Spinal cord (tissue), 10 donors: ENCODE measurements around the gene HCRTR1. TPM values are rescaled to one million over a fixed set of nuclear protein-coding genes. Genes with fewer than 3 reads are reported as not detected.
A peak's percentile ranks its signal among the peaks of the same experiment; 100 is the strongest.

Experiments used
- DNase-seq, 6 donors: peaks; one replicate each; pipeline versions ENCODE4 v3.0.0 to v3.0.0-alpha.2; 2013 to 2015; ENCODE audit warnings: low spot score in 6 of 6, low read depth in 4 of 6
- H3K27ac ChIP-seq: one replicate; pipeline ENCODE4 v1.5.1; 2013; ENCODE audit warnings: low read depth, low read length, control low read depth
- H3K27me3 ChIP-seq: one replicate; pipeline ENCODE4 v1.6.1; 2013; ENCODE audit warnings: low read length; ENCODE audit not compliant: control insufficient read depth, insufficient read depth
- H3K36me3 ChIP-seq: one replicate; pipeline ENCODE4 v1.6.1; 2013; ENCODE audit warnings: low read length; ENCODE audit not compliant: control insufficient read depth, insufficient read depth
- H3K4me1 ChIP-seq: one replicate; pipeline ENCODE4 v1.6.1; 2013; ENCODE audit warnings: low read length; ENCODE audit not compliant: control insufficient read depth, insufficient read depth
- H3K4me3 ChIP-seq: one replicate; pipeline ENCODE4 v1.5.1; 2013; ENCODE audit warnings: low read depth, low read length, control low read depth
- H3K9me3 ChIP-seq: one replicate; pipeline ENCODE4 v1.6.1; 2013; ENCODE audit warnings: low read length; ENCODE audit not compliant: control insufficient read depth, insufficient read depth
- WGBS: methylation state at CpG from one replicate; pipeline ENCODE4 v1.1.5; 2013; ENCODE audit warnings: missing lambda C conversion rate; ENCODE audit not compliant: insufficient coverage; 5-methylcytosine and 5-hydroxymethylcytosine counted together
- polyA plus RNA-seq, 2 donors: library from polyadenylated mRNA; unstranded; fragments of 120-200 nt; gene quantifications; one replicate each; pipeline ENCODE4 v1.2.1, GENCODE V29; 2013; ENCODE audit not compliant: insufficient read length in 2 of 2
- total RNA-seq, 2 donors: library from RNA; depleted of rRNA in 1 of 2; stranded (reverse); fragments of 120-200 nt in 1 of 2; fragments of >200 nt in 1 of 2; gene quantifications; one replicate each; pipeline versions ENCODE4 v1.2.3 to v1.2.4, GENCODE V29; 2013 to 2014
- donor health status: healthy.

HCRTR1 gene
- total and polyA plus RNA-seq, 4 donors, result 0.94 to 6.5 (median 3.7) TPM

- no peak overlapping the region for H3K4me3 ChIP-seq
- H3K27me3 ChIP-seq, result no peaks in the 10 kb centered on the region
- no peaks in the 10 kb centered on the region for H3K9me3 ChIP-seq
- H3K36me3 ChIP-seq, result peaks cover 54% of the 10 kb centered on the region
- DNase-seq, result no peak
- H3K27ac ChIP-seq, result no peak overlapping the region
- 83% methylated on average over 1 of the region's 4 CpGs for WGBS
- H3K4me1 ChIP-seq, result peaks cover 44% of the 10 kb centered on the region
Observed at GRCh38 chr1:31625561-31626222, 8.2 kb downstream of the HCRTR1 start.

- 54% methylated on average over 22 of the region's 23 CpGs for WGBS
- peak in 1 of 6 donors; percentile 77 for DNase-seq
- no peaks in the 10 kb centered on the region for H3K27me3 ChIP-seq
- no peaks in the 10 kb centered on the region for H3K9me3 ChIP-seq
- peaks cover 40% of the 10 kb centered on the region for H3K4me1 ChIP-seq
- H3K27ac ChIP-seq, result no peak overlapping the region
- peaks cover 57% of the 10 kb centered on the region for H3K36me3 ChIP-seq
- H3K4me3 ChIP-seq, result no peak overlapping the region
Observed at GRCh38 chr1:31626223-31627207, 9.0 kb downstream of the HCRTR1 start.

DNA sequence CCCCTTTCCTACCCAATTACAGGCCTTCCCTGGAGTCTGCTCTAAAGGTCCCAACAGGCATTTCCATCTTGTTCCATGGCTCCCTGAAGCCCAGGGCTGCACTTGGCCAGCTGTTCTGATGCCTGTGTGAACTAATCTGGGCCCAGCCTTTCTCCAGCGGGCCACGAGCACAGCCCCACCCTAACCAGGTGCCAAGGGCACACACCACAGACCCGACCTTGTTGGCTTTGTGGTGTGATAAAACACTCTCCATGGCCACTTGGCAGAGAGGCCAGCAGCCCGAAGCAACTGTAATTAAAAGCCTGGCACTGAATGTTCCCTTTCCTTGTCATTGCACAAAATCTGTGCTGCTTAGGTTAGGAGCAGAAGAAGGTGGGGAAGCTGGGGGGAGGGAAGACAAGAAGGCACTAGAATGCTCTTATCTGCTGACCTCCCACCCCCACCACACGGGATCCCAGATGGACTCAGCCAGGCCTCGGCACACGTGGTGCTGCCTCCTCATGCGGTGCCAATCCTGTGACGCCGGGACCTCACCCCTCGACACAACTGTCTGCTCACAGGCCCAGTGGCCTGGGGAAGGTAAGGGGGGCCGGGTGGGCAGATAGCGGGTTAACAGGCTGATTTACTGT, 9.9 kb downstream of the HCRTR1 start:
- no peak overlapping the region for H3K4me3 ChIP-seq
- H3K4me1 ChIP-seq, result peaks cover 33% of the 10 kb centered on the region
- no peaks in the 10 kb centered on the region for H3K9me3 ChIP-seq
- H3K27ac ChIP-seq, result no peak overlapping the region
- peaks cover 65% of the 10 kb centered on the region for H3K36me3 ChIP-seq
- no peaks in the 10 kb centered on the region for H3K27me3 ChIP-seq
- DNase-seq, result peak in 2 of 6 donors; percentile 40 to 66
- WGBS, result 73% methylated on average over 9 of the region's 13 CpGs

DNA sequence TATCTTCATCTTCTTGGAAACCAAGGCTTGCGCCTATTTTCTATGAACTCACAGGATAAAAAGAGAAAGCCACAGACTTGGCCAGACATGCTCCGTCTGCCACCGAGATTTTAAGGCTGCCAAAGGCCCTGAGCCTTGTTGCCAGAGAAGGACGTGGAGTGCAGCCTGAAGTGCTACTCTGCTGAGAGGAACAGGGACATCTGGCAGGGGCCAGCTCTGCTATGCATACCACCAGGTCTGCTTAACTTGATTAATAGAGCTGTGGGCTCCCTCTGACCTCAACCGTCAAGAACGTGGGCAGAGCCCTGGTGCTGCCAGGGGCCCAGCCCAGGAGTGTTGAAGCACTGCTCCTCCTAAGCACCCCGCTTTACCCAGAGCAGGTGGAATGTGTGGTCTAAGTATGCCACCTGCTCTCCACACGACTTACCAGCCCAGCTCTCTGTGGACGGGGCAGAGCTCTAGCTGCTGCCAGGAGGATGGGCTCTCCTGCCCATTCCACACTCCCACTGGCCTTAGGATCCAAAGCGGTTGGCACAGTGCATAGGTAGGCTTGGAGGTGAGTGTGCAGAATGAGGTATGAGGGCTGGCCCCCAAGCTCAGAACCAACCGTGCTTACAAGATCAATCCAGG, 10.6 kb downstream of the HCRTR1 start:
- DNase-seq, result peak in 1 of 6 donors; percentile 87
- H3K4me1 ChIP-seq, result peaks cover 32% of the 10 kb centered on the region
- H3K27me3 ChIP-seq, result no peaks in the 10 kb centered on the region
- WGBS, result 62% methylated on average over 8 of the region's 11 CpGs
- H3K27ac ChIP-seq, result no peak overlapping the region
- no peak overlapping the region for H3K4me3 ChIP-seq
- no peaks in the 10 kb centered on the region for H3K9me3 ChIP-seq
- H3K36me3 ChIP-seq, result peaks cover 72% of the 10 kb centered on the region

GRCh38 chr1:31628931-31629556, 11.6 kb downstream of the HCRTR1 start:
- no peak for DNase-seq
- no peak overlapping the region for H3K27ac ChIP-seq
- WGBS, result 84% methylated on average over 5 of the region's 6 CpGs
- peaks cover 69% of the 10 kb centered on the region for H3K36me3 ChIP-seq
- no peaks in the 10 kb centered on the region for H3K9me3 ChIP-seq
- H3K4me3 ChIP-seq, result no peak overlapping the region
- no peaks in the 10 kb centered on the region for H3K27me3 ChIP-seq
- peaks cover 32% of the 10 kb centered on the region for H3K4me1 ChIP-seq

- no peak for DNase-seq
- Histone ChIP-seq H3K9me3 (no peaks in the 10 kb centered on the region), H3K36me3 (peaks cover 46% of the 10 kb centered on the region), H3K4me3 (no peak overlapping the region), H3K27me3 (no peaks in the 10 kb centered on the region), H3K27ac (no peak overlapping the region), H3K4me1 (peaks cover 15% of the 10 kb centered on the region)
- WGBS, result 100% methylated on average over 3 of the region's 3 CpGs
Observed at GRCh38 chr1:31632649-31633048, 15.2 kb downstream of the HCRTR1 start.

GRCh38 chr1:31633117-31633516, 15.6 kb downstream of the HCRTR1 start:
- Histone ChIP-seq H3K27me3 (no peaks in the 10 kb centered on the region), H3K36me3 (peaks cover 41% of the 10 kb centered on the region), H3K4me1 (peaks cover 10% of the 10 kb centered on the region), H3K4me3 (no peak overlapping the region), H3K9me3 (no peaks in the 10 kb centered on the region), H3K27ac (no peak overlapping the region)
- 79% methylated on average over 2 of the region's 4 CpGs for WGBS
- DNase-seq, result no peak

DNA sequence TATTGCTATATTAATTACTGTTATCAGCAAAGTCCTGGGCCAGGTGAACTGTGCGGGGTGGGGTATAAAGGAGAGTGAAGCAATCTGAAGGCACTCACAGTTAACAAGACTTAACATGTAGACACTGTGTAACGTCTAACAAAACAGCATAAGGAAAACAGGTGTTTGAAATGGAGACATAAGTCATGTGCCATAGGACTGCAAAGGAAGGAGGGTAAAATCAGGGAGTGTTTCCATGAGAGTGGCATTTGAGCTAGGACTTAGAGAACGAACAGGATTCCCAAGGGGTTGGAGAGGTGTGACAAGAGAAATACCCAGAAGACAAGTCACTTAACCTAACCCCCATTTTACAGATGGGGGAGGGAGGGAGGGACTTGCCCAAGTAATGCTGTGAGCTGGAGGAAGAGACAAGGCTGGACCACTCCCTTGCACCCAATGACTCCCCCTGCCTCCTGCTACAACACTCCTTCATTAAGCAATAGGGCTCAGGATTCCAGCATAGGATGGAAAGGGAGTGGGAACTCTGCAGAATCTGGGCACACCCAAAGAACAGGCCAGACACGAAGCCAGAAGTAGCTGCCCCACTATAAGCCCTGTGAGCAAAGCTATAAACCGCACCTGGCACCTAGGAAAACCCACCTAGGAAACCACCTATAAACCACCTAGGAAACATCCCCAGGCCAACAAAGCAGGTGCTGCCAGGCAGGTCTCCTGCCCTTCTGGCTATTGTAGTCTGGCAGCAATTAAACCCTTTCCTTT, 20.6 kb downstream of the HCRTR1 start:
- Histone ChIP-seq H3K4me1 (peaks cover 7% of the 10 kb centered on the region), H3K27me3 (no peaks in the 10 kb centered on the region), H3K36me3 (peaks cover under 1% of the 10 kb centered on the region), H3K27ac (no peak overlapping the region), H3K9me3 (no peaks in the 10 kb centered on the region), H3K4me3 (no peak overlapping the region)
- DNase-seq, result no peak
- WGBS, result 100% methylated on average over 1 of the region's 5 CpGs
